Activated CD4-positive, alpha-beta T cell treated with anti-CD3 and anti-CD28 coated beads, Interleukin-2, amount 10 ng/mL, durations not matched to agents 7 days and 5 days (primary cell): ENCODE data around the gene SIN3A. TPM values are rescaled to one million over a fixed set of nuclear protein-coding genes. Genes with fewer than 3 reads are reported as not detected.

ENCODE experiments used
- CTCF ChIA-PET: fragments of 350-600 bp; sonication (Branson Sonifier 250); formaldehyde crosslinking; loops from one replicate; lab custom pipeline; 2021; ENCODE audit warnings: antibody characterized with exemption; lab: Charles Lee
- POLR2A ChIA-PET: fragments of 350-600 bp; sonication (Branson Sonifier 250); formaldehyde crosslinking; loops from one replicate; lab custom pipeline; 2021; ENCODE audit warnings: antibody characterized with exemption; lab: Charles Lee
- DNase-seq: peaks from one replicate; pipeline ENCODE4 v3.0.0-alpha.2; 2020
- H3K27ac Mint-ChIP-seq: one replicate; pipeline ENCODE4 v1.8.0; 2021; ENCODE audit warnings: mild to moderate bottlenecking, moderate library complexity, mixed read lengths
- H3K27me3 Mint-ChIP-seq: one replicate; pipeline ENCODE4 v1.8.0; 2021; ENCODE audit warnings: mixed read lengths
- H3K36me3 Mint-ChIP-seq: one replicate; pipeline ENCODE4 v1.8.0; 2021; ENCODE audit warnings: low read depth, mixed read lengths
- H3K4me1 Mint-ChIP-seq: one replicate; pipeline ENCODE4 v1.8.0; 2021; ENCODE audit warnings: mixed read lengths
- H3K4me3 Mint-ChIP-seq: one replicate; pipeline ENCODE4 v1.8.0; 2021; ENCODE audit warnings: mild to moderate bottlenecking, moderate library complexity, mixed read lengths
- H3K9me3 Mint-ChIP-seq: one replicate; pipeline ENCODE4 v1.8.0; 2021; ENCODE audit warnings: mixed read lengths
- total RNA-seq, 2 experiments: library from RNA; stranded (reverse); gene quantifications; one replicate each; pipeline ENCODE4 v1.2.3, GENCODE V29; 2021

SIN3A gene
- total RNA-seq, 2 experiments from 2014 or later = 106 to 115 TPM

GRCh38 chr15:75455982-75456531 lies 4.6 kb upstream of the SIN3A start:
- Mint-ChIP-seq H3K27ac (peak overlapping the region; percentile 95), H3K9me3 (no peaks in the 10 kb centered on the region), H3K4me3 (peak overlapping the region; percentile 87), H3K4me1 (peaks cover 14% of the 10 kb centered on the region), H3K27me3 (no peaks in the 10 kb centered on the region), H3K36me3 (peaks cover 3% of the 10 kb centered on the region)
- CTCF ChIA-PET = interaction anchor here (0.6 to 3.0 kb wide), 8 partner anchors 8 to 395 kb away, joined by 3 to 21 read pairs (median 3); partner anchors contain the start of genes IMP3, MAN2C1 and SNX33
- POLR2A ChIA-PET = interaction anchor here (0.6 to 5.0 kb wide), 5 partner anchors 10 to 642 kb away, joined by 3 to 18 read pairs (median 3); partner anchors contain the start of genes IMP3 and SNUPN
- peak; percentile 67 for DNase-seq

GRCh38 chr15:75455424-75455981 lies 4.0 kb upstream of the SIN3A start:
- ChIA-PET POLR2A (interaction anchor here (0.6 to 5.0 kb wide), 6 partner anchors 9 to 641 kb away, joined by 3 to 18 read pairs (median 3); partner anchors contain the start of genes IMP3 and SNUPN), CTCF (interaction anchor here (0.6 to 3.0 kb wide), 9 partner anchors 8 to 394 kb away, joined by 3 to 21 read pairs (median 4); partner anchors contain the start of genes IMP3, MAN2C1 and SNX33)
- peak overlapping the region; percentile 87 for H3K4me3 Mint-ChIP-seq
- no peaks in the 10 kb centered on the region for H3K27me3 Mint-ChIP-seq
- peaks cover 3% of the 10 kb centered on the region for H3K36me3 Mint-ChIP-seq
- H3K9me3 Mint-ChIP-seq = no peaks in the 10 kb centered on the region
- peak overlapping the region; percentile 95 for H3K27ac Mint-ChIP-seq
- H3K4me1 Mint-ChIP-seq = peaks cover 14% of the 10 kb centered on the region
- peak; percentile 92 for DNase-seq

- no peaks in the 10 kb centered on the region for H3K9me3 Mint-ChIP-seq
- POLR2A ChIA-PET = interaction anchor here (0.7 to 5.0 kb wide), 5 partner anchors 8 to 186 kb away, joined by 3 to 18 read pairs (median 8); partner anchors contain the start of genes IMP3, MAN2C1 and SNUPN
- H3K36me3 Mint-ChIP-seq = peaks cover 3% of the 10 kb centered on the region
- peak overlapping the region; percentile 87 for H3K4me3 Mint-ChIP-seq
- CTCF ChIA-PET = interaction anchor here (0.8 to 3.0 kb wide), 11 partner anchors 9 to 393 kb away, joined by 3 to 21 read pairs (median 4); partner anchors contain the start of genes IMP3, MAN2C1 and SNX33
- peak overlapping the region; percentile 95 for H3K27ac Mint-ChIP-seq
- H3K4me1 Mint-ChIP-seq = peaks cover 22% of the 10 kb centered on the region
- peak; percentile 83 for DNase-seq
- no peaks in the 10 kb centered on the region for H3K27me3 Mint-ChIP-seq
These were observed 3.2 kb upstream of the SIN3A start for GRCh38 chr15:75454471-75455378.

GRCh38 chr15:75453703-75454470 lies 2.4 kb upstream of the SIN3A start:
- CTCF ChIA-PET = interaction anchor here (0.8 to 3.0 kb wide), 11 partner anchors 8 to 186 kb away, joined by 3 to 21 read pairs (median 4); partner anchors contain the start of genes IMP3 and MAN2C1
- H3K4me3 Mint-ChIP-seq = peak overlapping the region; percentile 87
- H3K36me3 Mint-ChIP-seq = peaks cover 3% of the 10 kb centered on the region
- DNase-seq = peak; percentile 97
- H3K4me1 Mint-ChIP-seq = peaks cover 28% of the 10 kb centered on the region
- no peaks in the 10 kb centered on the region for H3K9me3 Mint-ChIP-seq
- H3K27ac Mint-ChIP-seq = peak overlapping the region; percentile 100
- POLR2A ChIA-PET = interaction anchor here (0.6 to 5.0 kb wide), 5 partner anchors 45 to 186 kb away, joined by 3 to 18 read pairs (median 8); partner anchors contain the start of genes IMP3, MAN2C1 and SNUPN
- H3K27me3 Mint-ChIP-seq = no peaks in the 10 kb centered on the region

GRCh38 chr15:75452865-75453702 lies 1.6 kb upstream of the SIN3A start:
- Mint-ChIP-seq H3K36me3 (peaks cover 3% of the 10 kb centered on the region), H3K9me3 (no peaks in the 10 kb centered on the region), H3K27ac (peak overlapping the region; percentile 100), H3K27me3 (no peaks in the 10 kb centered on the region), H3K4me3 (peak overlapping the region; percentile 87), H3K4me1 (peaks cover 35% of the 10 kb centered on the region)
- ChIA-PET CTCF (interaction anchor here (0.8 to 3.0 kb wide), 8 partner anchors 17 to 187 kb away, joined by 3 to 21 read pairs (median 4); partner anchors contain the start of genes IMP3 and MAN2C1), POLR2A (interaction anchor here (0.6 to 5.0 kb wide), 4 partner anchors 44 to 187 kb away, joined by 3 to 18 read pairs (median 12); partner anchors contain the start of genes IMP3, MAN2C1 and SNUPN)
- DNase-seq = peak; percentile 42

GRCh38 chr15:75452364-75452864 lies 924 bp upstream of the SIN3A start:
- H3K27ac Mint-ChIP-seq = peak overlapping the region; percentile 100
- ChIA-PET POLR2A (interaction anchor here (1.1 to 5.0 kb wide), 4 partner anchors 85 to 188 kb away, joined by 4 to 18 read pairs (median 12); partner anchors contain the start of genes IMP3, MAN2C1 and SNUPN), CTCF (interaction anchor here (0.7 to 1.9 kb wide), 6 partner anchors 15 to 664 kb away, joined by 3 to 7 read pairs (median 4); partner anchors contain the start of genes IMP3, MAN2C1 and SNX33)
- peaks cover 41% of the 10 kb centered on the region for H3K4me1 Mint-ChIP-seq
- peak overlapping the region; percentile 87 for H3K4me3 Mint-ChIP-seq
- no peaks in the 10 kb centered on the region for H3K27me3 Mint-ChIP-seq
- peaks cover 6% of the 10 kb centered on the region for H3K36me3 Mint-ChIP-seq
- H3K9me3 Mint-ChIP-seq = no peaks in the 10 kb centered on the region
- peak; percentile 90 for DNase-seq

- Mint-ChIP-seq H3K4me3 (peak overlapping the region; percentile 87), H3K9me3 (no peaks in the 10 kb centered on the region), H3K36me3 (peaks cover 11% of the 10 kb centered on the region), H3K4me1 (peaks cover 44% of the 10 kb centered on the region), H3K27ac (peak overlapping the region; percentile 100), H3K27me3 (no peaks in the 10 kb centered on the region)
- ChIA-PET CTCF (interaction anchor here (0.6 to 1.9 kb wide), 8 partner anchors 9 to 489 kb away, joined by 3 to 7 read pairs (median 4); partner anchors contain the start of genes IMP3, MAN2C1 and SNX33), POLR2A (interaction anchor here (0.6 to 5.0 kb wide), 3 partner anchors 169 to 428 kb away, joined by 3 to 18 read pairs (median 11); partner anchors contain the start of genes PPCDC and SNUPN)
- DNase-seq = no peak
These were observed 252 bp downstream of the SIN3A start for GRCh38 chr15:75451202-75451673.

GRCh38 chr15:75450307-75451201 lies 936 bp downstream of the SIN3A start:
- H3K27me3 Mint-ChIP-seq = no peaks in the 10 kb centered on the region
- H3K4me1 Mint-ChIP-seq = peaks cover 49% of the 10 kb centered on the region
- CTCF ChIA-PET = interaction anchor here (0.6 to 1.9 kb wide), 4 partner anchors 82 to 462 kb away, joined by 3 to 7 read pairs (median 4); partner anchors contain the start of genes IMP3, MAN2C1 and SNX33
- no peaks in the 10 kb centered on the region for H3K9me3 Mint-ChIP-seq
- POLR2A ChIA-PET = interaction anchor here (5.0 kb wide), 1 partner anchor 175 kb away, joined by 18 read pairs; the partner anchor contains the start of gene SNUPN
- DNase-seq = peak; percentile 98
- H3K4me3 Mint-ChIP-seq = peak overlapping the region; percentile 87
- H3K36me3 Mint-ChIP-seq = peaks cover 17% of the 10 kb centered on the region
- H3K27ac Mint-ChIP-seq = peak overlapping the region; percentile 100

- Mint-ChIP-seq H3K4me1 (peaks cover 50% of the 10 kb centered on the region), H3K9me3 (no peaks in the 10 kb centered on the region), H3K27ac (peak overlapping the region; percentile 93), H3K4me3 (peak overlapping the region; percentile 87), H3K36me3 (peaks cover 17% of the 10 kb centered on the region), H3K27me3 (no peaks in the 10 kb centered on the region)
- ChIA-PET CTCF (interaction anchor here (0.6 kb wide), 1 partner anchor 190 kb away, joined by 3 read pairs; the partner anchor contains the start of gene IMP3), POLR2A (no interaction called here)
- DNase-seq = no peak
These were observed 1.7 kb downstream of the SIN3A start for GRCh38 chr15:75449585-75450306.
